ENCODE measurements around the gene RAB9A.
A peak's percentile ranks its signal among the peaks of the same experiment; 100 is the strongest.
"Not testable (repeated sequence)": the region's sequence is repeated elsewhere in the genome, so short reads cannot be mapped to it uniquely, and the experiment has no call there.

RAB9A gene

DNA sequence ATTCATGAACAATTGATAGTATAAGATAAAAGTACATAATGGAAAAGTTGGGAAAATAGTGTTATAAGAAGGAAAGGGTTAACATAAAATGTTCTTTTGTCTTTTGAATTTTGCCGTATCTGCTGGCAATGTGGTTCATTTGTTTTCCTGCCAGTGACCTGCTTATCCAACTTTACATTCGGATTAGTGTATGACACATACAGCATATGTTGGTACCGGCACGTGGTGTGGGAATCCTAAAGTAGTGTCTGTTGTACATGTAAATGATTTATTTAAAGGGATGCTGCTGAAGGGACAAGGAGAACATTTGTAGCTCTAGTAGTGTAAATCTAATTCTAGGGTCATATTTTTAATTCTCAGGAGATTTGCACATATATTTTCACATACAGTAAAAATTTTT lies 11.5 kb downstream of the RAB9A start:
- DNase-seq (ENCODE audit: low read depth, low spot score) = no peak

DNA sequence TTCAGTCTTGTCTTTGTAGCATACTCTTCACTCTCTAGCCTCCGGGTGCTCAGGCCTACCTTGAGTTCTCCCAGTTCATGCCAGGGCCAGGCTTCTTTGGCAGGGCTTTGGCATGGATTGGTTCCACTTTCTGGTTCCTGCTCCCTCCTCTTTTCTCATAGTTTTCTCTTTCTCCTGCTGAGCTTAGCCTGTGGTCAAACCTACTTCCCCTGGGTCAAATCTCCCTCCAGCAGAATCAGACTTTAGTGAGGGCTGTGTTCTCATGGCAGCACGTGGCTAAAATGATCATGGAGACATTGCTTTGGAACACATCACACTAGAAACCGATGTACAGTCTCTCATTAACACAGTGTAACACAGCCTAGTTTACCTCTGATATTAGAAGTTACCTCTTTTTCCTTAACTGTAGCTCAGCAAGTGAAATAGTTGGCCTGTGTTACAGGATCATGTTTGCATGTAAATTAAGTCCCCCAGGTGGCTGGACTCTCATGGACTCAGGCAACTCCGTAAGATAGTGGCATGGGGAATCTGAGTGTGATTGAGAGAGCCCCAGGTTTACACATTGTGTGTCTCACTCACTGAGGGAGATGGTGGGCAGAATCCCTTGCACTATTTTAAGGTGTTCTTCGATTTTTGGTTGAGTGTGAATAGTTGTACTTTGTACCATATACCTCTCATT lies 13.3 kb downstream of the RAB9A start:
- no peak for DNase-seq (ENCODE audit: low read depth, low spot score)

DNA sequence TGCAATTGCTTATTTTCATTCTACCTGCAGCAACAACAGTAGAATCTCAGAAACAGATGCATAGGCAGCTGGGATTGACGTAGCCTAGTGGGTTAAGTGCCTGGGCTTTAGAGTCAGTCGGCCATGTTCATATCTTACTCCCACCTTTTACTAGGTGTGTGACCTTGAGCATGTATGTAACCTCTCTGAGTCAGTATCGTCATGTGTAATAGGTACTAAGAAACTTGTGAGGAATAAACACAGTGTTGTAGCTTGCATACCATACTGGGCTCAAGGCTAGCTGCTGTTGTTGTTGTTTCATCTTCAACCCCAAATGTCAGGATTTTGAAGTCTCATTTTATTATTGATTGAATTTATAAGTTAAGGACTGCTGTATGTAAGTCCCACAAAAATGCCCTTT lies 14.2 kb downstream of the RAB9A start:
- no peak for DNase-seq (ENCODE audit: low read depth, low spot score)

DNA sequence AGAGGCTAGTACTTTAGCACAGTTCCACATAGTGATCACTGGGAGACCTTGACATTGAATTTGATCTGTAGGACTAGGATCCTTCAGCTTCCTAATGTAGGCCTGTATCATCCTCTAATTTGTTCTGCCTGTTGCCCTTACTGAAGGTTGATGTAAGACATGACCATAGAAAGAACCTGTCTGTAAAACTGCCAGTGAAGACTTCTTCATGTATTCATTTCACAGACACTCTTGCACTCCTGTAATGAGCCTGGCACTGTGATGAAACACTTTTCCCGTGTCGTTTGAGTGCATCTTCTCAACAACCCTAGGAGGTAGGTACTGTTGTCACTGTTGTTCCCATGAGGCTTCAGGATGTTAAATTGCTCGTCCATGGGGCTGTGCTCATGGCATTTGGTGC lies 14.7 kb downstream of the RAB9A start:
- no peak for DNase-seq (ENCODE audit: low read depth, low spot score)

DNA sequence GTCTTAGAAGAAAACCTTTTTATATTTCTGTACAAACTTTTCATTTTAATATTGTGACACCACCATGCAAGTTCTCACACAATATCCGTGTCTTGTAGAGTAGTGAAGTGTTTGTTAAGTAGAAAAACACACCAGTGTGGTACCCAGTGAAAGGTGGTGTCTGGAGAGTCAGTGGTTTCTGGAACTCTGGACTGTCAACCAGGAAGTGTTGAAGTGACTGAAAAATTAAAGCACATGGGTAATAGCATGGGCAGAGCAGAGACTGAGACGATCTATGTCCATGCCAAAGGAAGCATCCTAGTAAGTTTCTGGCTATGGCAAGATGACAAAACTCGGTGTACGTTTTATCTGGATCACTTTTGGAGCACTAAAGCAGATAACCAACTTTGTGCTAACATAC lies 22.2 kb downstream of the RAB9A start:
- no peak for DNase-seq (ENCODE audit: low read depth, low spot score)

DNA sequence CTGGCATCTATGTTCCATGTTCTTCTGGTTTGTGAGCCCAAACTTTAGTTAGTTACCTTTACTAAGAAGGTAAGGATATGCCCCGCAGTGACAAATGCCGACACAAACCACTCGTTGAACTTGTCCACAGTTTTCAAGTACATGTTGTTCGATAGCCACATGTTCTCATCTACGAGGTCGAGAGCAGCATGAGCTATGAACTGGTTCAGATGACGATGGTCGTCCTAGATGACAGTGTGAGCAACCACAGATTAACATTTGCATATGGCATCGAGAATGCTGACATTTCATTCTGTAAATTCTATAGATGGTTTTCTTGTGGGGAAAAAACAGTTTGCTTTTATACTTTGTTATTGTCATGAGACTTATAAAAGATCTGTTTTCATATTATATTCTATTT lies 27.5 kb downstream of the RAB9A start:
- DNase-seq (ENCODE audit: low read depth, low spot score) = no peak

DNA sequence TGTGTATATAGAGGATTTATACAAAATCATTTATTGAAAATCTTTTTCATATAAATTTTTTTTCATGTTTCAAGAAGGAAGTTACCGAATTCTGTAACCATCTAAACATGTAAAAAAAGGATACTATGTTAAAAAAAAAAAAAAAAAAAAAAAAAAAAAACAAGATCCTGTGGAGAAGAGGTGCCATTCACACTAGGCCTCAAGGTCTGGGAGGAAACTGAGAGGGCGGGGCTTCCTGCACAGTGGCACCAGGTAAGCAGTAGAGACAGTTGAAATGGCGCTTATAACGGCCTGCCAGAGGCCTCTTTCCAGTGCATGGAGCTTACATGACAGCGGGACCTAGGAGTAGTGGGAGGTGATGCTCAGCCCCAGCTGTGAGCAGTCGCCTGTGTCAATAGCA lies 28.0 kb downstream of the RAB9A start:
- DNase-seq (ENCODE audit: low read depth, low spot score) = no peak

DNA sequence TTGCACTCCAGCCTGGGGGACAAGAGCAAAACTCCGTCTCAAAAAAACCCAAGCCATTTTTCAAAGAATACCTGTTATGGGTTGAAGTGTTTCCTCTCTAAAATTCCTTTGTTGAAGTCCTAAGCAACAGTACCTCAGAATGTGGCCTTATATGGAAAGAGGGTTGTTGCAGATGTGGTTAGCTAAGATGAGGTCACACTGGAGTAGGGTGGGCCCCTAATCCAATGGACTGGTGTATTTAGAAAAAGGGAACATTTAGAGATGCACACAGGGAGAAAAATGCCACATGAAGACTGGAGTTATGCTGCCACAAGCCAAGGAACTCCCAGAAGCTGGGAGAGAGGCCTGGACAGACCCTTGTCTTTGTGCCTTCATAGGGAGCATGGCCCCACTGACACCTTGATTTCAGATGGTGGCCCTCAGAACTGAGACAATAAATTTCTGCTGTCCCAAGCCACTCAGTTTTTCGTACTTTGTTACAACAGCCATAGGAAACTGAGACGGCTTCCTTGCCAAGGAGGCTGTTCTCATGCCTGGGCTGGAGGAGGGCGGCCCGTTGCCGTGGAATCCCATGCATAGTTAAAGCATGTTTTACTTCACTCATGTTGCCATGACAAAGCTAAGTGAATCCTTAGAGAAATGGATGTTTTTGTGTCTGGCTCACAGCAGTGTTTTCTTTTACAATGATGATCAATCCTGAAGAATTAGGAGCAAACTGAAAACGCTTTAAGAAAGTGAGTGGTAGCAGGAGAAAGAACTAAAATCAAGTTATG lies 29.0 kb downstream of the RAB9A start:
- peak; percentile 70 for DNase-seq (ENCODE audit: low read depth, low spot score)

GRCh38 chrX:13719192-13719856 lies 30.4 kb downstream of the RAB9A start:
- DNase-seq (ENCODE audit: low read depth, low spot score) = no peak

GRCh38 chrX:13721371-13721770 lies 32.4 kb downstream of the RAB9A start:
- no peak for DNase-seq (ENCODE audit: low read depth, low spot score)

GRCh38 chrX:13721819-13722519 lies 33.0 kb downstream of the RAB9A start:
- DNase-seq (ENCODE audit: low read depth, low spot score) = peak; percentile 48

GRCh38 chrX:13724878-13725277 lies 36.0 kb downstream of the RAB9A start:
- not testable (repeated sequence) for DNase-seq (ENCODE audit: low read depth, low spot score)

- not testable (repeated sequence) for DNase-seq (ENCODE audit: low read depth, low spot score)
Observed at GRCh38 chrX:13726583-13726982, 37.7 kb downstream of the RAB9A start.

DNA sequence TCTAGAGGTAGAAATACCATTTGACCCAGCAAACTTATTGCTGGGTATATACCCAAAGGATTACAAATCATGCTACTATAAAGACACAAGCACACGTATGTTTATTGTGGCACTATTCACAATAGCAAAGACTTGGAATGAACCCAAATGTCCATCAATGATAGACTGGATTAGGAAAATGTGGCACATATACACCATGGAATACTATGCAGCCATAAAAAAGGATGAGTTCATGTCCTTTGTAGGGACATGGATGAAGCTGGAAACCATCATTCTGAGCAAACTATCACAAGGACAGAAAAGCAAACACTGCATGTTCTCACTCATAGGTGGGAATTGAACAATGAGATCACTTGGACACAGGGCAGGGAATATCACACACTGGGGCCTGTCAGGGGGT lies 41.6 kb downstream of the RAB9A start:
- DNase-seq (ENCODE audit: low read depth, low spot score) = not testable (repeated sequence)

DNA sequence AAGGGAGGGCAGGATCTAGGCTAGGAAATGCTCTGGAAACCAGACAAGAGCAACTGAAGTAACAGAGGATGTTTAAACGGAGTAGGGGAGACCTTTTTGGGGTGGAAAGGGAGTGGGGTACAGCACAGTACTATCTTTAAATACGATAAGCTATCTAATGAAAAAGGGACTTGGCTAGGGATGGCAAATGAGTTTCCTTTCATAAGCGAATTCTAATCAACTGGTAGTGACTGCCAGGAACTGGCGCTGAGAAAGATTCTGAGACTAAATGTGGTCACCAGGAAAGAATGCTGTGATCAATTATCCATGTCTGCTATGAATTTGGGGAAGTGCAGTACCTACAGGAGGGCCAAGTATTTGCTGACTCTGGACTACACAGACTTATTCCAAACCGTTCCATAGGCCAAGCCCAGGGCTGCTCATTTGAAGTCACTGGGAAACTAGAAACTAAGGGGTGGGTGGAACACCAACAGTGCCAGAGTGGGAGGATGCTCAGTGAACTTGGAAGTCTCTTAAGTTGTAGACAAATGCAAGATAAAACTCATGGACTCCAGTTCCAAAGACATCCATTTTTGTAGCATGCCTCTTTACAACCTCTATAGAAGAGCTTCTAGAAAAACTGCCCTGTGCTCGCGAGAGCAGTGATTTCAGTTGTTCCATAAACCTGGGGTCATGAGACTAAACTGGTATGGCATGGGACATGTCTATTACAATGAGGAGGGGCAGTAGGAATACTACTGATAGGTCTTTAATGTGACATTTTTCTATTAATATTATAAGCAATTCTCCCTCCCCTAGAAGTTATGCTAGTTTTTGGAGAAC lies 43.5 kb downstream of the RAB9A start:
- DNase-seq (ENCODE audit: low read depth, low spot score) = peak; percentile 39

- DNase-seq (ENCODE audit: low read depth, low spot score) = no peak
Observed at GRCh38 chrX:13733506-13733905, 44.6 kb downstream of the RAB9A start.

DNA sequence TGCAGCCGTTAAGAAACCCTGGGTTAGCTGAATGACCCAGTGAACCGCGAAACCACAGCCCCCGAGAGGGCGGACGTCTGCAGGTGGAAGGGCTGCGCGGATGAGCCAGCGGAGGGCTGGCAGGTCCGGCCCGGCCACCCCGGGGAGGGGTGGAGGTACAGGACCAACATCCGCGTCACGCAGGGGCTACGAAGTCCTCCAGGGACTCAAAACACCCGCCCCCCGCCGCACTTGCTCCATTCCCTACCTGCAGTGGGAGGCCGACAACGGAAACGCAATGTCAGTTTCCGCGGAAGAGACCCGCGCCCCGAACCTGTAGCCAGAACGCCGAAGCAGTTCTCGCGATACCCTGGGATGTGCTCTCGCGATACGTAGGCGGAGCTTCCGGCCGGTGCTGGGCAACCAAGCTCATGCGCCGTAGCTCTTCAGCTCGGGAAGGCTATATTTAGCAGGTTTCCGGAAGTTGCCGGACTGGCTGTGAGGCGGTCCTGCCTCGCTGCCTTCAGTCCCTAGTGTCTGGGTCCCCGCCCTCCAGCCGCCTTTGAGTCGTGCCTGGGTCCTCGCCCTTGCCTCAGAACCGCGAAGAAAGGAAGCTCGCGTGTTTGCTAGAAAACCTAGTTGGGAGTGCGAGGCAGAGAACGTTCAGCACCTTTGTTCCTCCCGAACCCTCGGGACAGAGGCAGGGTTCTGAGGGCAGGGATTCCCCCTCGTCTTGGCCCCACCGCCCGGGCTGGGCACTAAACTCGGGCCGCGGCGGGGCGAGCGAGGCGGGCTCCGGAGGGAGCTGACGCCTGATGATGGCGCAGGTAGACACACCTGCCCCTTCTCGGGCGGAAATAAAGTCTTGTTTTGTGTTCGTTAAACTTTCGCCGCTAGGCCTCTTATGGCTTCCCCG lies 45.6 kb downstream of the RAB9A start, which contains the start of the genes OFD1 and TRAPPC2:
OFD1 (plus strand) TSS at position 471 of the 895 bp plus-strand sequence; CDS start at position 795, 324 bp downstream.
TRAPPC2 (minus strand) TSS at position 343 of the 895 bp plus-strand sequence. CDS start 14,657 bp downstream, outside the sequence.
- DNase-seq (ENCODE audit: low read depth, low spot score) = peak; percentile 98

- DNase-seq (ENCODE audit: low read depth, low spot score) = no peak
Observed at GRCh38 chrX:13741695-13742094, 52.8 kb downstream of the RAB9A start.

DNA sequence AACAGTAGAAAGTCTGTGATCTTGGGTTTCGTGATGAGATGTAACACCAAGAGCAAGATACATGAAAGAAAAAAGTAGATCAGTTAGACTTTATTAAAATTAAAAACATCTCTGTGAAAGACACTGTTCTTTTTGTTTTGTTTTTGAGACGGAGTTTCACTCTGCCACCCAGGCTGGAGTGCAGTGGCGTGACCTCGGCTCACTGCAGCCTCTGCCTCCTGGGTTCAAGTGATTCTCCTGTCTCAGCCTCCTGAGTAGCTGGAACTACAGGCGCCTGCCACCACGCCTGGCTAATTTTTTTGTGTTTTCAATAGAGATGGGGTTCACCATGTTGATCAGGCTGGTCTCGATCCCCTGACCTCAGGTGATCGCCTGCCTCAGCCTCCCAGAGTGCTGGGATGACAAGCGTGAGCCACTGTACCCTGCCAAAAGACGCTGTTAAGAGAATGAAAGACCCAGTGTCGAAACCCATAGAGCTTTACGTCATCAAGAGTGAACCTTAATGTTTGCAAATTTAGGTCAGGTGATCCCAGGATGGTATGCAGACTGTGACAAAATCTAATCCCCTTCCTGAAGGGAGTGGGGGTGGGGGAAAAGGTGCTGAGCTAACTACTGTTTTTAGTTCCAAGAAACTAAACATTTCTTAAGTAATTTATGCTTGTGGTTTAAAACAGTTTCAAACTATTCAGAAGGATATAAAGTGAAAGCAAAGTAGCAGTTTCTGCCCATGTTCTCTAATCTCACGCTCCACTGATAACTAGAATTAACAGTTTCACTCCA lies 53.7 kb downstream of the RAB9A start:
- DNase-seq (ENCODE audit: low read depth, low spot score) = peak; percentile 45

Measured in astrocyte of the hippocampus (primary cell).